Kidney (tissue), 14 donors: ENCODE measurements around the gene OR5AU1. TPM values are rescaled to one million over a fixed set of nuclear protein-coding genes. Genes with fewer than 3 reads are reported as not detected.
"Not testable (repeated sequence)": the region's sequence is repeated elsewhere in the genome, so short reads cannot be mapped to it uniquely, and the experiment has no call there.

Experiments used
- DNase-seq, 5 donors: peaks; one replicate each; pipeline ENCODE4 v3.0.0-alpha.2; 2013 to 2020
- FAIRE-seq: peaks from 2 replicates; lab custom pipeline; 2012; peaks lifted over from hg19 to GRCh38; lab: Jason Lieb, UNC
- H3K27ac ChIP-seq, 2 donors: one replicate each; pipeline ENCODE4 v1.7.0; 2013; ENCODE audit warnings: low read depth in 2 of 2, low read length in 2 of 2, inconsistent platforms in 1 of 2
- H3K27me3 ChIP-seq: one replicate; pipeline ENCODE4 v1.7.1; 2013; ENCODE audit warnings: low read length, inconsistent platforms; ENCODE audit not compliant: control insufficient read depth, insufficient read depth
- H3K36me3 ChIP-seq, 3 donors: one replicate each; pipeline versions ENCODE4 v1.7.0 to v1.7.1; 2013; ENCODE audit warnings: low read length in 3 of 3, control low read depth in 1 of 3, inconsistent platforms in 1 of 3; ENCODE audit not compliant: insufficient read depth in 3 of 3, control insufficient read depth in 2 of 3
- H3K4me1 ChIP-seq, 3 donors: one replicate each; pipeline versions ENCODE4 v1.7.0 to v1.7.1; 2013; ENCODE audit warnings: low read length in 3 of 3, inconsistent platforms in 1 of 3, low read depth in 1 of 3; ENCODE audit not compliant: control insufficient read depth in 2 of 3, insufficient read depth in 2 of 3
- H3K4me3 ChIP-seq, 3 donors: one replicate each; pipeline versions ENCODE4 v1.7.0 to v1.8.1; 2013; ENCODE audit warnings: low read length in 3 of 3, control low read depth in 1 of 3, inconsistent platforms in 1 of 3
- H3K9ac ChIP-seq, 3 donors: one replicate each; pipeline versions ENCODE4 v1.7.0 to v1.7.1; 2013; ENCODE audit warnings: low read length in 3 of 3, control low read depth in 1 of 3, inconsistent platforms in 1 of 3
- H3K9me3 ChIP-seq, 3 donors: one replicate each; pipeline versions ENCODE4 v1.7.0 to v1.7.1; 2013; ENCODE audit warnings: low read length in 3 of 3, control low read depth in 1 of 3, inconsistent platforms in 1 of 3; ENCODE audit not compliant: control insufficient read depth in 2 of 3, insufficient read depth in 1 of 3
- CTCF ChIP-seq: IDR thresholded peaks from 3 replicates; pipeline ENCODE4 v1.5.1; 2012; ENCODE audit warnings: mild to moderate bottlenecking, moderate library complexity, borderline replicate concordance; ENCODE audit not compliant: insufficient read depth; ENCODE audit errors: extremely low read depth
- intact Hi-C: fragments of 100-400 bp; cut with DNase I; formaldehyde crosslinking; loops from one replicate; pipeline ENCODE4 v1.11.1; 2022
- polyA plus RNA-seq: library from polyadenylated mRNA; stranded (reverse); fragments of 350-450 nt; fragmentation: Illumina TruSeq; extraction: RNeasy Lipid Tissue Mini Kit (QIAGEN cat#74804); gene quantifications from one replicate; pipeline ENCODE4 v1.2.3, GENCODE V29; 2014; ENCODE audit warnings: low read depth, low replicate concordance; ENCODE audit not compliant: insufficient read depth
- total RNA-seq: library from RNA; stranded (reverse); fragmentation: NEBNext Ultra II Directional; extraction: Animal tissue kit (Norgen Biotek cat#: 25700); gene quantifications from one replicate; pipeline ENCODE4 v1.2.1, GENCODE V29; 2021
- donor health status: control.
- donor health status: control.
- donor health status: control.
- donor health status: control.
- donor health status: control.
- donor health status: DM: yes; HTN: yes; CAD: no.
- donor health status: Normal renal cell carcinoma (clear cell type).

Gene OR5AU1
- total and polyA plus RNA-seq, 2 donors from 2014 or later, result not detected

GRCh38 chr14:21162081-21162480 lies 6.2 kb upstream of the OR5AU1 start:
- DNase-seq (no peak), FAIRE-seq (no peak)
- Histone ChIP-seq H3K9me3 (no peaks in the 10 kb centered on the region), H3K27me3 (no peaks in the 10 kb centered on the region), H3K4me3 (no peak overlapping the region), H3K4me1 (no peaks in the 10 kb centered on the region), H3K9ac (no peak overlapping the region), H3K27ac (no peak overlapping the region), H3K36me3 (no peaks in the 10 kb centered on the region)
- intact Hi-C loops, result no loop called here
- no peak for TF ChIP-seq CTCF

- H3K4me1 ChIP-seq, result no peaks in the 10 kb centered on the region
- H3K4me3 ChIP-seq, result no peak overlapping the region
- H3K27ac ChIP-seq, result no peak overlapping the region
- H3K9ac ChIP-seq, result no peak overlapping the region
- no peaks in the 10 kb centered on the region for H3K27me3 ChIP-seq
- H3K36me3 ChIP-seq, result no peaks in the 10 kb centered on the region
- no peak for TF ChIP-seq CTCF
- no peak for FAIRE-seq
- H3K9me3 ChIP-seq, result no peaks in the 10 kb centered on the region
- no peak for DNase-seq
- intact Hi-C loops, result no loop called here
Observed at GRCh38 chr14:21160061-21160610, 4.3 kb upstream of the OR5AU1 start.

GRCh38 chr14:21158175-21158574 lies 2.3 kb upstream of the OR5AU1 start:
- H3K27ac ChIP-seq, H3K9ac ChIP-seq, H3K4me3 ChIP-seq, DNase-seq, H3K9me3 ChIP-seq, H3K36me3 ChIP-seq, H3K4me1 ChIP-seq, FAIRE-seq, intact Hi-C loops, H3K27me3 ChIP-seq: not testable (repeated sequence)

GRCh38 chr14:21149641-21150367 lies 6.1 kb downstream of the OR5AU1 start:
- no peak for FAIRE-seq
- no peak overlapping the region for H3K4me3 ChIP-seq
- no peak overlapping the region for H3K27ac ChIP-seq
- intact Hi-C loops, result no loop called here
- peaks cover 0 to 7% (median 0%) of the 10 kb centered on the region in 3 donors for H3K9me3 ChIP-seq
- no peak for TF ChIP-seq CTCF
- no peaks in the 10 kb centered on the region for H3K4me1 ChIP-seq
- no peak for DNase-seq
- H3K36me3 ChIP-seq, result no peaks in the 10 kb centered on the region
- H3K27me3 ChIP-seq, result no peaks in the 10 kb centered on the region
- no peak overlapping the region for H3K9ac ChIP-seq
